MM.1S (cell line): Measurements from ENCODE around the gene DNAJC15.
A peak's percentile ranks its signal among the peaks of the same experiment; 100 is the strongest.

Source experiments
- DNase-seq: peaks from one replicate; pipeline ENCODE4 v3.0.0-alpha.2; 2015
- H2AFZ ChIP-seq: fragments of 300-600 bp; sonication (generic); 2 replicates; pipeline ENCODE4 v1.6.0; 2016; ENCODE audit warnings: antibody characterized with exemption, low read length
- H3F3A ChIP-seq: fragments of 300-600 bp; sonication (generic); 2 replicates; pipeline ENCODE4 v1.6.1; 2016; ENCODE audit warnings: mild to moderate bottlenecking, antibody characterized with exemption, low read length, moderate library complexity, mixed read lengths; ENCODE audit not compliant: insufficient read depth
- H3K27ac ChIP-seq: fragments of 300-600 bp; sonication (generic); 2 replicates; pipeline ENCODE4 v1.5.1; 2016; ENCODE audit warnings: mild to moderate bottlenecking, low read length
- H3K27me3 ChIP-seq: fragments of 300-600 bp; sonication (generic); replicated peaks from 2 replicates; pipeline ENCODE4 v1.6.0; 2016; ENCODE audit warnings: low read length; ENCODE audit not compliant: insufficient read depth
- H3K36me3 ChIP-seq: fragments of 300-600 bp; sonication (generic); replicated peaks from 2 replicates; pipeline ENCODE4 v1.6.1; 2016; ENCODE audit warnings: mild to moderate bottlenecking, low read length, mixed read lengths; ENCODE audit not compliant: insufficient read depth
- H3K4me1 ChIP-seq: fragments of 300-600 bp; sonication (generic); 2 replicates; pipeline ENCODE4 v1.6.1; 2016; ENCODE audit warnings: low read length, mixed read lengths
- H3K4me2 ChIP-seq: fragments of 300-600 bp; sonication (generic); 2 replicates; pipeline ENCODE4 v1.6.0; 2016; ENCODE audit warnings: low read depth, low read length
- H3K4me3 ChIP-seq: fragments of 300-600 bp; sonication (generic); 2 replicates; pipeline ENCODE4 v1.5.1; 2016; ENCODE audit warnings: low read length, mixed read lengths
- H3K79me2 ChIP-seq: fragments of 300-600 bp; sonication (generic); 2 replicates; pipeline ENCODE4 v1.6.1; 2016; ENCODE audit warnings: mixed run types, low read length, mixed read lengths
- H3K9ac ChIP-seq: fragments of 300-600 bp; sonication (generic); 2 replicates; pipeline ENCODE4 v1.6.1; 2016; ENCODE audit warnings: low read length, mixed read lengths
- H3K9me2 ChIP-seq: fragments of 300-600 bp; sonication (generic); replicated peaks from 2 replicates; pipeline ENCODE4 v1.6.1; 2016; ENCODE audit warnings: mild to moderate bottlenecking, low read length, mixed read lengths; ENCODE audit not compliant: insufficient read depth
- H3K9me3 ChIP-seq: fragments of 300-600 bp; sonication (generic); replicated peaks from 2 replicates; pipeline ENCODE4 v1.6.1; 2016; ENCODE audit warnings: mild to moderate bottlenecking, low read length, mixed read lengths; ENCODE audit not compliant: insufficient read depth
- H4K20me1 ChIP-seq: fragments of 300-600 bp; sonication (generic); 2 replicates; pipeline ENCODE4 v1.6.1; 2016; ENCODE audit warnings: mild to moderate bottlenecking, low read length, moderate library complexity, mixed read lengths; ENCODE audit not compliant: insufficient read depth
- CTCF ChIP-seq: fragments of 300-600 bp; sonication (generic); IDR thresholded peaks from 2 replicates; pipeline ENCODE4 v1.5.1; 2016; ENCODE audit warnings: antibody characterized with exemption, low read length, mixed read lengths
- EZH2 ChIP-seq: fragments of 300-600 bp; sonication (generic); optimal IDR thresholded peaks from 2 replicates; pipeline ENCODE3; 2017; ENCODE audit warnings: low read depth, mild to moderate bottlenecking, antibody characterized with exemption, low read length, mixed read lengths
- EZH2phosphoT487 ChIP-seq: fragments of 300-600 bp; sonication (generic); IDR thresholded peaks from 2 replicates; pipeline ENCODE4 v1.6.1; 2018; ENCODE audit warnings: antibody characterized with exemption, low read length

Gene DNAJC15

GRCh38 chr13:43088093-43088511 lies 64.7 kb downstream of the DNAJC15 start:
- TF ChIP-seq CTCF (no peak), EZH2 (no peak), EZH2phosphoT487 (no peak)
- Histone ChIP-seq H3K9me2 (no peaks in the 10 kb centered on the region), H3K4me1 (no peaks in the 10 kb centered on the region), H3K36me3 (no peaks in the 10 kb centered on the region), H3K9me3 (no peaks in the 10 kb centered on the region), H2AFZ (peak overlapping the region; percentile 24; the same call in 1 of the 2 replicates), H3K4me3 (peak overlapping the region; percentile 54), H3K79me2 (no peaks in the 10 kb centered on the region), H3K4me2 (peak overlapping the region; percentile 73), H4K20me1 (no peaks in the 10 kb centered on the region), H3F3A (no peaks in the 10 kb centered on the region), H3K9ac (peak overlapping the region; percentile 35; the same call in 1 of the 2 replicates), H3K27ac (peak overlapping the region; percentile 48; the same call in 1 of the 2 replicates), H3K27me3 (no peaks in the 10 kb centered on the region)
- DNase-seq, result peak; percentile 26

GRCh38 chr13:43089912-43090498 lies 66.6 kb downstream of the DNAJC15 start:
- Histone ChIP-seq H4K20me1 (no peaks in the 10 kb centered on the region), H3K27me3 (no peaks in the 10 kb centered on the region), H2AFZ (no peak overlapping the region)

GRCh38 chr13:43094901-43095300 lies 71.5 kb downstream of the DNAJC15 start:
- no peak overlapping the region for H3K4me2 ChIP-seq
- H3K79me2 ChIP-seq, result no peaks in the 10 kb centered on the region
- no peaks in the 10 kb centered on the region for H3K9me3 ChIP-seq
- no peaks in the 10 kb centered on the region for H3K27me3 ChIP-seq
- H3K4me1 ChIP-seq, result 0 out of 2 replicates have a peak, but pooled peaks cover 7% of the 10 kb centered on the region
- H4K20me1 ChIP-seq, result no peaks in the 10 kb centered on the region
- H3K9me2 ChIP-seq, result no peaks in the 10 kb centered on the region
- no peak overlapping the region for H3K9ac ChIP-seq
- H3K27ac ChIP-seq, result no peak overlapping the region
- no peaks in the 10 kb centered on the region for H3K36me3 ChIP-seq
- H3K4me3 ChIP-seq, result no peak overlapping the region
- no peaks in the 10 kb centered on the region; the same call in 1 of the 2 replicates for H3F3A ChIP-seq
- no peak overlapping the region for H2AFZ ChIP-seq
- peak; percentile 17 for DNase-seq
- TF ChIP-seq EZH2 (no peak), EZH2phosphoT487 (no peak), CTCF (no peak)

More at GRCh38 chr13:43089912-43090498, 66.6 kb downstream of the DNAJC15 start:
- no peak overlapping the region for H3K4me3 ChIP-seq
- no peak overlapping the region for H3K27ac ChIP-seq
- H3K9me2 ChIP-seq, result no peaks in the 10 kb centered on the region
- no peaks in the 10 kb centered on the region; the same call in 1 of the 2 replicates for H3F3A ChIP-seq
- H3K4me1 ChIP-seq, result 0 out of 2 replicates have a peak, but pooled peaks cover 4% of the 10 kb centered on the region
- TF ChIP-seq CTCF (no peak), EZH2 (no peak), EZH2phosphoT487 (no peak)
- DNase-seq, result no peak
- H3K36me3 ChIP-seq, result no peaks in the 10 kb centered on the region
- H3K79me2 ChIP-seq, result no peaks in the 10 kb centered on the region
- H3K4me2 ChIP-seq, result no peak overlapping the region
- no peaks in the 10 kb centered on the region for H3K9me3 ChIP-seq
- no peak overlapping the region for H3K9ac ChIP-seq
